Pancreas (tissue), 10 donors: ENCODE results near the gene IQSEC1. TPM values are rescaled to one million over a fixed set of nuclear protein-coding genes. Genes with fewer than 3 reads are reported as not detected.
A peak's percentile ranks its signal among the peaks of the same experiment; 100 is the strongest.

Source experiments
- ATAC-seq, 4 donors: fragments of 200-7000 bp; cut with Tn5 transposase; one replicate each; pipeline versions ENCODE4 v1.8.0 to v1.9.1; 2020; ENCODE audit warnings: mild to moderate bottlenecking in 4 of 4, moderate library complexity in 4 of 4
- DNase-seq, 6 donors: peaks; one replicate each; pipeline ENCODE4 v3.0.0-alpha.2; 2020
- FAIRE-seq: peaks from 2 replicates; lab custom pipeline; 2012; peaks lifted over from hg19 to GRCh38; lab: Jason Lieb, UNC
- H3K27ac ChIP-seq, 4 donors: fragments of 200-600 bp; sonication (generic); 1 replicate in 3 of 4; 2 replicates in 1 of 4; pipeline versions ENCODE4 v1.5.0 to v1.8.0; 2020
- H3K27me3 ChIP-seq, 4 donors: fragments of 200-600 bp; one replicate each; pipeline ENCODE4 v1.8.0; 2021
- H3K36me3 ChIP-seq, 3 donors: fragments of 200-600 bp; sonication (generic) in 1 of 3; one replicate each; pipeline versions ENCODE4 v1.5.0 to v1.8.0; 2020 to 2021
- H3K4me1 ChIP-seq, 3 donors: fragments of 200-600 bp; one replicate each; pipeline ENCODE4 v1.8.0; 2021
- H3K4me3 ChIP-seq, 4 donors: fragments of 200-600 bp; sonication (generic) in 2 of 4; one replicate each; pipeline versions ENCODE4 v1.5.0 to v1.8.0; 2020 to 2021
- H3K9me3 ChIP-seq, 4 donors: fragments of 200-600 bp; one replicate each; pipeline ENCODE4 v1.8.0; 2021
- WGBS, 2 donors: extraction: QIAGEN DNeasy Blood & Tissue Kit; methylation state at CpG; one replicate each; pipeline ENCODE4 v1.1.7; 2013; 5-methylcytosine and 5-hydroxymethylcytosine counted together
- intact Hi-C, 3 donors: fragments of 100-400 bp; cut with DNase I; formaldehyde crosslinking; loops; one replicate each; pipeline versions ENCODE4 v1.11.1 to v1.14.2; 2022
- polyA plus RNA-seq, 2 donors: library from polyadenylated mRNA; stranded (reverse); fragments of 200-250 nt; gene quantifications; one replicate each; pipeline ENCODE4 v1.2.3, GENCODE V29; 2013
- total RNA-seq, 6 donors: library from RNA; stranded (reverse); fragmentation: NEBNext Ultra II Directional in 4 of 6; extraction: Animal tissue kit (Norgen Biotek cat#: 25700) in 4 of 6; gene quantifications; one replicate each; pipeline versions ENCODE4 v1.2.1 to v1.2.4, GENCODE V29; 2021 to 2023
- TF ChIP-seq, protein P1 (sequence below), 4 donors: fragments of 200-600 bp; sonication (generic) in 3 of 4; IDR thresholded peaks; one replicate each; pipeline versions ENCODE4 v1.5.0 to v1.8.0; 2021; ENCODE audit warnings: antibody characterized with exemption in 4 of 4
- donor health status: healthy with polysubstance abuse.
- donor health status: DM: no; HTN: no; CAD: no; lungs with moderate emphysema.
- donor health status: DM: no; HTN: no; CAD: no.
- donor health status: control.
- donor health status: control.
- donor health status: Bipolar disorder and iron deficiency.
- donor health status: DM: yes; HTN: yes; CAD: no.
- donor health status: DM: no; HTN: no; CAD: no.
- donor health status: DM: no; HTN: no; CAD: no.
- donor health status: DM: yes; HTN: yes; CAD: no.

IQSEC1 gene
- total and polyA plus RNA-seq, 8 donors, result 15.0 to 27.9 (median 23.1) TPM

DNA sequence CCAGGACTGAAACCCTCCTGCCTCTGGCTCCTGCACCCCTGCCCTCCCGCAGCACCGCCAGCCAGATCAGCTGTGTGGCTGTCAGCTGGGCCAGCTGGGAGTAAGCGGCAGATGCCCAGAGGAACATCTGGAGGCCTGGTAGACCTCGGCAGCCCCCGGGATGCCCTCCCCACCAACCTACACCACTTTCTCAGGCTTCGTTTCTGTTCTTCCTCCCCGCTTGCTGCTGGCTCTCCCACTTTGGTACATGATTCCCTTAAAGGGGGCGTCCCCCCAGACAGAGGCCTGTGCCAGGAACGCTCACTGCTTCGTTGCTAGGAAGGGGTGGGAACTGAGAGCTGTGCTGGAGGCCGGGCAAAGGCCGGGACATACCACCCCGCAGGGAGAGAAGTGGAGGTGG, 140.5 kb downstream of the IQSEC1 start:
- FAIRE-seq, result no peak
- no peaks in the 10 kb centered on the region for H3K9me3 ChIP-seq
- 85% methylated on average over 13 of the region's 13 CpGs for WGBS, 2 donors
- peaks cover 6 to 13% (median 10%) of the 10 kb centered on the region in 3 donors for H3K4me1 ChIP-seq
- TF ChIP-seq, protein P1, sequence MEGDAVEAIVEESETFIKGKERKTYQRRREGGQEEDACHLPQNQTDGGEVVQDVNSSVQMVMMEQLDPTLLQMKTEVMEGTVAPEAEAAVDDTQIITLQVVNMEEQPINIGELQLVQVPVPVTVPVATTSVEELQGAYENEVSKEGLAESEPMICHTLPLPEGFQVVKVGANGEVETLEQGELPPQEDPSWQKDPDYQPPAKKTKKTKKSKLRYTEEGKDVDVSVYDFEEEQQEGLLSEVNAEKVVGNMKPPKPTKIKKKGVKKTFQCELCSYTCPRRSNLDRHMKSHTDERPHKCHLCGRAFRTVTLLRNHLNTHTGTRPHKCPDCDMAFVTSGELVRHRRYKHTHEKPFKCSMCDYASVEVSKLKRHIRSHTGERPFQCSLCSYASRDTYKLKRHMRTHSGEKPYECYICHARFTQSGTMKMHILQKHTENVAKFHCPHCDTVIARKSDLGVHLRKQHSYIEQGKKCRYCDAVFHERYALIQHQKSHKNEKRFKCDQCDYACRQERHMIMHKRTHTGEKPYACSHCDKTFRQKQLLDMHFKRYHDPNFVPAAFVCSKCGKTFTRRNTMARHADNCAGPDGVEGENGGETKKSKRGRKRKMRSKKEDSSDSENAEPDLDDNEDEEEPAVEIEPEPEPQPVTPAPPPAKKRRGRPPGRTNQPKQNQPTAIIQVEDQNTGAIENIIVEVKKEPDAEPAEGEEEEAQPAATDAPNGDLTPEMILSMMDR (IDR thresholded peaks at IDR 0.05), result no peak
- intact Hi-C loops, result no loop called here
- peaks cover 0 to 6% (median 5%) of the 10 kb centered on the region in 3 donors for H3K36me3 ChIP-seq
- no peak for DNase-seq
- H3K27ac ChIP-seq, result no peak overlapping the region
- no peak for ATAC-seq
- no peak overlapping the region for H3K4me3 ChIP-seq
- no peaks in the 10 kb centered on the region for H3K27me3 ChIP-seq

- FAIRE-seq (no peak), DNase-seq (no peak), ATAC-seq (no peak)
- Histone ChIP-seq H3K9me3 (no peaks in the 10 kb centered on the region), H3K4me1 (peaks cover 6 to 13% (median 10%) of the 10 kb centered on the region in 3 donors), H3K36me3 (peaks cover 0 to 6% (median 5%) of the 10 kb centered on the region in 3 donors), H3K27ac (no peak overlapping the region), H3K4me3 (no peak overlapping the region), H3K27me3 (no peaks in the 10 kb centered on the region)
- 83 to 89% methylated on average over 10 of the region's 10 CpGs for WGBS, 2 donors
- intact Hi-C loops, result no loop called here
- TF ChIP-seq, protein P1 (IDR thresholded peaks at IDR 0.05), result no peak
Observed at GRCh38 chr3:12932347-12932746, 140.9 kb downstream of the IQSEC1 start.

GRCh38 chr3:12931273-12931905, 141.8 kb downstream of the IQSEC1 start:
- H3K27me3 ChIP-seq, result no peaks in the 10 kb centered on the region
- intact Hi-C loops, result no loop called here
- no peak overlapping the region for H3K4me3 ChIP-seq
- H3K9me3 ChIP-seq, result no peaks in the 10 kb centered on the region
- peaks cover 0 to 6% (median 5%) of the 10 kb centered on the region in 3 donors for H3K36me3 ChIP-seq
- ATAC-seq, result no peak
- no peak for DNase-seq
- TF ChIP-seq, protein P1 (IDR thresholded peaks at IDR 0.05), result no peak
- H3K27ac ChIP-seq, result no peak overlapping the region
- H3K4me1 ChIP-seq, result peaks cover 6 to 13% (median 10%) of the 10 kb centered on the region in 3 donors
- no peak for FAIRE-seq
- 81 to 85% methylated on average over 14 of the region's 14 CpGs for WGBS, 2 donors

- WGBS, 2 donors, result 73 to 79% methylated on average over 6 of the region's 6 CpGs
- Histone ChIP-seq H3K9me3 (no peaks in the 10 kb centered on the region), H3K4me1 (peaks cover 4 to 9% (median 5%) of the 10 kb centered on the region in 3 donors), H3K4me3 (no peak overlapping the region), H3K27me3 (no peaks in the 10 kb centered on the region), H3K36me3 (peaks cover 0 to 10% (median 0%) of the 10 kb centered on the region in 3 donors), H3K27ac (no peak overlapping the region)
- DNase-seq, result no peak
- ATAC-seq, result peak in 2 of 4 donors; percentile 6 to 31
- TF ChIP-seq, protein P1 (IDR thresholded peaks at IDR 0.05), result no peak
- intact Hi-C loops, result no loop called here
- no peak for FAIRE-seq
Observed at GRCh38 chr3:12929801-12930200, 143.4 kb downstream of the IQSEC1 start.

DNA sequence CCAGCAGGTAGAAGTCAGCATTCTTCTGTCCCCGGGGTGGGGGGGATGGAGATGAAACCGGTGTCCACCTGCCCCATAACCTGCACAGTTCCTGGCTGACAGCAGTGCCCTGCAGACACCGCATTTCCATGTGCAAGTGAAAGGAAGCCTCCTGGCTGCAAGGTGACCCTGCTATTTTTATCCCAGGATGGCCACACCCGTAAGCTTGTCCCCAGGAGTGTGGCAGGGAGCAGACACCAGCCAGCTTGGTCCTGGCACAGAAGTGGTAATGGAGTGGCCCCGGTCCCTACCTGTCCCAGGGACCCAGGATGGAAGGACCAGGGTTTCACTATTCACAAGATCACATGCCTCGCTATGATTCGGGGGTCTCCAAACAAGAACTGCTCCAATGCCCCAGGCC, 146.6 kb downstream of the IQSEC1 start:
- Histone ChIP-seq H3K27ac (no peak overlapping the region), H3K36me3 (peaks cover 0 to 35% (median 0%) of the 10 kb centered on the region in 3 donors), H3K4me3 (no peak overlapping the region), H3K27me3 (no peaks in the 10 kb centered on the region), H3K4me1 (no peaks in the 10 kb centered on the region), H3K9me3 (no peaks in the 10 kb centered on the region)
- FAIRE-seq (no peak), ATAC-seq (no peak), DNase-seq (no peak)
- TF ChIP-seq, protein P1 (IDR thresholded peaks at IDR 0.05), result no peak
- WGBS, 2 donors, result 89 to 91% methylated on average over 7 of the region's 7 CpGs
- intact Hi-C loops, result no loop called here
